GM19438 (cell line): Measurements from ENCODE around the gene ONECUT3.
"Not testable (repeated sequence)": the region's sequence is repeated elsewhere in the genome, so short reads cannot be mapped to it uniquely, and the experiment has no call there.

ENCODE experiments used
- ATAC-seq: cut with Tn5 transposase; IDR thresholded peaks from one replicate; pipeline ENCODE4 v1.9.1; 2021; ENCODE audit warnings: low read depth; ENCODE audit not compliant: unreplicated experiment

The ONECUT3 gene

GRCh38 chr19:1755467-1756171, 2.3 kb downstream of the ONECUT3 start:
- no peak for ATAC-seq

DNA sequence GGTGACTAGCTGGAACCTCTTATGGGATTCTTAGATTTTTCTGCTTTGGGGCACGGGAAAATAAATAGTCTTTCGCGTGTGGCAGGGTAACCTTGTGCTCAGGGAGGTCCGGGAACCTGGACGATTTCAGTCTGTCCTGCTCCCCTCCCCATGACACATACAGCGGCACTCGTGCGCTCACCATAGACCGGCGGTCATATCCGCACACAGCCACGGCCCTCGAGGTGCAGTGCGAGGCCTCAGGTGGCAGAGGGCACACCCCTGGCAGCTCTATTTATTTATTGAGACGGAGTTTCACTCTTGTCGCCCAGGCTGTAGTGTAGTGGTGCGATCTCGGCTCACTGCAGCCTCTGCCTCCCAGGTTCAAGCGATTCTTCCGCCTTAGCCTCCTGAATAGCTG, 3.0 kb downstream of the ONECUT3 start:
- no peak for ATAC-seq

- no peak for ATAC-seq
Observed at GRCh38 chr19:1756705-1757465, 3.6 kb downstream of the ONECUT3 start.

GRCh38 chr19:1757468-1758230, 4.3 kb downstream of the ONECUT3 start:
- ATAC-seq = no peak

- no peak for ATAC-seq
Observed at GRCh38 chr19:1758231-1758577, 4.9 kb downstream of the ONECUT3 start.

DNA sequence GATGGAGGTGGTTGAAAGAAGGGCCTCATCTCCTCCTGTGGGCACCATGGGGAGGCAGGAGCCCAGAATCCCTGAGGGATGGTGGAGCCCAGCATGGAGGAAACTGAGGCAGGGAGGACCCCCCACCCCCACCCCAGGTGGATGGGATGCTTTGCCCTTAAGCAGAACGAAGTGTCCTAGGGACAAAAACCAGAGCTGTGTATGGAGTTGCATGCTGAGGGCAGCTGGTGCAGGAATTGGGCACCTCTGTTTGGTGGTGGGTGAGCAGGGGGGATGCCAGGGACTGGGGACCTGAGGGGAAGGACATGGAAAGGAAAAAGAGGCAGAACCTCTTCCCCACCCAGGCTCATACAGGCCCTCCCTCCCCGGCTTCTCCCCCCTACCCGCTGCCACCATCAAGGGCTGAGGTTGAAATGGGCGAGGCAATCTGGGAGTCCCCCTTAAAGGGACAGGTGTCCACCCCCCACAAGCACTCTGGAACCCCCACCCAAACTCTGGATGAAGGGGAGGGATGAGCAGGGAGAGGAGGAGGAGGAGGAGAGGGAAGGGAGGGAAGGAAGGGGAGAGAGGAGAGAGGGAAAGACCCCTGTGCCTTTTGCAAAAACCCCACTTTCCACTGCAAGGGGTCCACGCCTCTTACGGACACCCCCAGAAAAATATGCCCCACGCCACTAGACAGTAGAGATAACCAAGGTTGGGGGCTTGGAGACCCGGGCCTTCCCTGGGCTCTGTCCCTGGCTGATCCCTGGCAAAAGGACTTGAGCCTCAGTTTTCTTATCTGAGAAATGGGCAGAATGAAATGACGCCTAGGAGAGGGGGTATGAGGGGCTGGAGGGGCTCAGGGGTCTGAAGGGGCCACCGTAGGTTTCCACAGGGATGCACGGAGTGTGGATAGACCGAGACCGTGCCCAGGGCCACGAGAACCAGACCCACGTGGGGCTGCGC, 5.9 kb downstream of the ONECUT3 start:
- no peak for ATAC-seq

DNA sequence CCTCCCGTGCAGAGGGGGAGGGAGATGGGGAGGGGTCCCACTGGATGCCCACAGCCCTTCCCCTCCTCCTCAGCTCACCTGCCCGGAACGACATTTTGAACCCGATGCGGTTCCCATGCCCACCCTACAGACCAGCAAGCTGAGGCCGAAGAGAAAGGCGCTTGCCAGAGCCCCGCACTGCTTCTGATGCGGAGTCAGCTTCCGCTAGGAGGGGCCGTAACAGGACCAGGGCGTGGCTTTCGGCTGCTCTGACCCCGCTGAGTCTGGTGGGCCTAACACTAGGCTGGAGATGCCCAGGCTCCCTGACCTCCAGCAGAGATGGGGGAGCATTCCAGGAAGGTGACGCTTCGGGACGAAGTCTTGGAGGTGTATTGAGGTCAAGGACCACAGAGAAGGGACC, 6.7 kb downstream of the ONECUT3 start:
- ATAC-seq = no peak

DNA sequence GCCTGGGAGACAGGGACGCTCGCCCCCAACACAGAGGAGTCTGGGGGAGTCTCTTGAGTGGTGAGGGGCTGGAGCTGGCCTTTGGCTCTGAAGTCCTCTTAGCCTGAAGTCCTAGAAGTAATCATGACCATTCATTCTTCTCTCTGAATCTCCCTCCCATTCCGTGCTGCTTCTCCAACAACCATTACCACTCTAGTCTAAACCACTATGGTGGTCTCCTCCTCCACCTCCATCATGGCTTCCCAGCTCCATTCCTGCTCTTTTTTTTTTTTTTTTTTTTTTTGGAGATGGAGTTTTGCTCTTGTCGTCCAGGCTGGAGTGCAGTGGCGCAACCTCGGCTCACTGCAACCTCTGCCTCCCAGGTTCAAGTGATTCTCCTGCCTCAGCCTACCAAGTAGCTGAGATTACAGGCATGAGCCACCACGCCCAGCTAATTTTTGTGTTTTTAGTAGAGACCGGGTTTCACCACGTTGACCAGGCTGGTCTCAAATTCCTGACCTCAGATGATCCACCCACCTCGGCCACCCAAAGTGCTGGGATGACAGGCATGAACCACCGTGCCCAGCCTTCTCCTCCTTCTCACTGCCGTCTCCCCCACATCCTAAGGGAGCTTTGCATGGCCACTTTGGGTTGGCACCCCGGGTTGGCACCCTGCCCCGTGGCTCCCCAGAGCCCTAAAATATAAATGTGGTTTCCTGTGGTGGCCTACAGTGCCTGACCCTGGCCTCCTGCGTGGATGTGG, 7.7 kb downstream of the ONECUT3 start:
- not testable (repeated sequence) for ATAC-seq

- ATAC-seq = no peak
Observed at GRCh38 chr19:1761528-1762242, 8.4 kb downstream of the ONECUT3 start.

DNA sequence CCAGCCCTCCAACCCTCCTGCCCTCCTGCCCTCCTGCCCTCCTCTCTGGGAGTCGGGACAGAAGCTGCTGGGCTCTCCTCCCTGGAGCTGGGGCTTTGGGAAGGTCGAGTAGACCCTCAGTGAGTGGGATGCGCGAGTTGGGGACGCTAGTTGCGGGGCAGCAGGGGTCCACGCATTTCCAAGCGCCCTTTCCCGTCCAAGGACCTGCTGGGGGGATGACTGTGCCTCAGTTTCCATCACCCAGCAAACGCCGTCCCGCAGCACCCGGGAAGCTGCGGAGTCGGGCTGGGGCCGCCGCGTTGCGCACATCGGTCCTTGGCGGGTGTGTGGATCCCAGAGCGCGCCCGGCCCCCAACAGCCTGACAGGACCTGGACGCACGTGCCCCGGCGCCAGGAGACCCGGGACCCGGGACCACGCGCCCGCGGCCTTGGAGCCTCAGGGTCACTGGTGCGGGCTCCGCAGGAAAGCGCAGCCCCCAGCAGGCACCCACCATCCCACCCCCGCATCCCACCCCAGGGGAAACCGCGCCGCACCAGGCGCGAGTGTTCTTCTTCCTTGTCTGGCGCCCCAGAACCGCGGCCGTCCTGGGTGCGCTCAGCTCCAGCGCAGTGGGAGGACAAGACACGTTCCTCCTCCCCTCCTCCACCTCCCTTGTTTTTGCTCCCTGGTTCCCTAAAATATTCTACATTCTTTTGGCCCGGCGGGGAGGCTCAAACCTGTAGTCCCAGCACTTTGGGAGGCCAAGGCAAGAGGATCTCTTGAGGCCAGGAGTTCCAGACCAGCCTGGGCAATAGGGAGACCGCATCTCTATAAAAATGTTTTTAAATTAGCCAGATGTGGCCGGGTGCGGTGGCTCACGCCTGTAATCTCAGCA, 9.2 kb downstream of the ONECUT3 start:
- ATAC-seq = no peak

DNA sequence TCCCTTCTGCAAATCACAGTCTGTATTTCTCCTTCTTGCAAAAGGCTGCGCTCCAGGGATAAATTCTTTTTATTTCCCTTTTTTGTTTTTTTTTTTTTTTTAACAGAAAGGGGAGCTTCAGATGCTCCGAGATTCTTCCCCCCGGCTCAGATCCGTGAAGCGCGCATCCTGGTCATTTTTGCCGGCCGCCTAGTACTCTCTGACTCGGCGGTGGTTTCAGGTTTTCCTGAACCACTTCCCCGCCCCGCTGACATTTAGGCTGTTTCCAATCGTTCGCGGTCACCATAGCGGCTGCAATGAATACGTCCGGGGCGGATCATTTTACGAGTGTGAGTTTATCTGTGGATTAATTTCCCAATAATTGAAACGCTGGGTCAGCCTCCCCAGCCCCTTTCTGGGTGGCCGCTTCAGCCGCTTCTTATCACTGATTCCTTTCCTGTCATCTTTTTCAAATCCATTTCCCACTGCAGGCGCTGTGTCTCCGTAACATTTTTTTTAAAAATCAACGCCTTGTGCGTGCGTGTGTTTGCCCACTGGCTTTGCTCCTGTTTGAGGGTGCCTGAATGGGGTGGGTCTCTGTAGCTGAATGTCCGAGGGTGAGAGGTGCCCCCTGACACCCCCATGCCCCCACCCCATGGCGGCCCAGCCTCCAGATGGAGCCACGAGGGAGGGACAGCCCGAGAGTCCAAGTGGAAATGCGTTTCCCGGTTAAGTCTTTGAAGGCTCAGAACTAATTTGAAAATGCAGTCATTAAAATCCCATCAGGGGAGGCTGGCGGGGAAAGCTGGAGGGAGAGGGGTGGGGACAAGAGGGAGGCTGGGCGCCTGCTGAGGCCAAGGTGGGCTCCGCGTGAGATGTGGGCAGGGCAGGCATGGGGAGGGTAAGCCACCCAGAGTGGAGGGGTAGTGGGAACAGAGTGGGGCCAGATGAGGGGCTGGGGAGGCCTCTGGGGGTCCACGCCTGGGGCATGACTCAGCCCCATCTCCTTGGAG, 10.6 kb downstream of the ONECUT3 start:
- no peak for ATAC-seq

DNA sequence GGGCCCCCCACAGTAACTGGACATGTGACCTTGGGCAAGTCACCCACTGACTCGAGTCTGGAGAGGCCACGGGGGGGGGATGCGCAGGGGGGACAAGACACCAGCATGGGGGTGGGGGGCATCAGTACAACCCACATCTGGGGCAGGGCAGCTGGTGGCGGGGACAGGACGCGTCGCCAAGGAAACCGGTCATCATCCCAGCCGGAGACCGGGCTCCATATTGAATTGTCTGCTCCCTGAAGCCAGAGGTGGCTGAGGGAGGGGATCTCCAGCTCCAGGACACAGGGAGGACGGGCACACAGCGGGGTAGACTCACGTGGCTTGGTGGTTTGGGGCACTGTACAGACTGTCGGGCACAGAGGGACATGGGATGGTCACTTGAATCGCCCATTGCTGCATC, 11.4 kb downstream of the ONECUT3 start:
- ATAC-seq = no peak

GRCh38 chr19:1765232-1765903, 12.1 kb downstream of the ONECUT3 start:
- no peak for ATAC-seq

DNA sequence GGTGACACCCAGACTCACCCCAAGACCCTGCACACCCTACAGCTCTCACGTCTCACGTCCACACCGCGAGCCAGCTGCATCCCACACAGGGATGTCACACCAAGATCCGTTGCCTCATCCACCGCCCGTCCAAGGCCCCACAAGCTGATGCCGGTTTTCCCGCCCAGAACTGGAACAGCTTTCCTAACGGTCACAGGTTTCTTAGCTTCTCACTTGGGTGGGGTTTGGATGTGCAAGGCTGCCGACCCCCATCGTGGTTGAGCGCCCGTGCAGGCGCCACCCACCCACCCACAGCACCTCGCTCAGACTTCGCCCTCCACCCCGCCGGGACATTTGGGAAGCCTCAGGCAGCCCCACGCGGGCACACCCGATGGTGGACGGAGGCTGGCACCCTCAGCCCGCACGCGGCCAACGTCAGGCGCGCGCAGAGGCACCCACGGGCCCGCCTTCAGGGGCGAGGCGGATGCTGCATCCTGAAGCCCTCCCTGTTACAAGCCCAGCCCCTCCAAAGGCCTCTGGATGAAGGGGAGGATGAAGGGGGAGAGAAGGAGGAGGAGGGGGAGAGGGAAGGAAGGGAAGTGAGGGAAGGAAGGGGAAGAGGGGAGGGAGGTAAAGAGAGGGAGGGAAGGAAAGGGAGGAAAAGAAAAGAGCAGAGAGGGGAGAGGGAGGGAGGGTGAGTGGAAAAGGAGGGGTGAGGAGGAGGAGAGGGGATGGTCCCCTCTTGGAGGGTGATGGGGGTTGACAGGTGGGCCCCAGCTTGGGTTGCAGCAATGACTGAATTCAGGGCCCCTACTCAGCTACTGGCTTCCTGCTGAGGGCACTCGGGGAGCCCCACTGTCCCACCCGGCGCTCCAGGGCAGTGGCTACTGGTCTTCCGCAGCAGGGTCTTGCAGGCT, 12.8 kb downstream of the ONECUT3 start:
- no peak for ATAC-seq

GRCh38 chr19:1766800-1767352, 13.6 kb downstream of the ONECUT3 start:
- no peak for ATAC-seq
